Glomerular visceral epithelial cell (primary cell): Measurements from ENCODE around the gene ANKRD44.

Experiments
- DNase-seq: peaks from one replicate; pipeline ENCODE4 v3.0.0-alpha.2; 2016; ENCODE audit errors: extremely low spot score

Gene ANKRD44

DNA sequence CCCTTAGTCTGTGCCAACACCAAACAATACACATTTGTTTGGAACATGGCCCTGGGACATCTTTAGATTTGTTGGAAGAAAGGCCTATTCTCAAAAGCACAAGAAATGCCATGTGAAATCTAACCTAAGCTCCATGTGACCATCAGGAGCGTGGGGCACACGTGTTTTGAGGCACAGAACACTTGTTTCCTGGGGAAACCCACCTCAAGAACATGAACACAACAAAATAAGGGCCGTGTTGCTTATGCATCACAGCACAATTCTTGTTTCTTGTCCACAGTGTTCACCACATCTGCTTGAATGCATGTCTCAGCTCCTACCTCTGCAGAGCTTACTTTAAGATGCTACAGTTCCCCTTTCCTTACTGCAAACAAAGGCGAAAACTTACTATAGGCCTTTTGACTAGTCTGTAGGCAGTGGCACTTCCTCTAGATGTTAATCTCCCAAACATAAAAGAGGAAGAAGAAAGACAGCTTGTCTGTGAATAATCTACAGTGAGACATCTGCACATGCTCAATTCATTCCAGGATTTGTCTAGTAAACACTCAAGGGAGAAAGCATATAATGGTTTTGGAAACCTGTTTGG lies 165.0 kb downstream of the ANKRD44 start:
- no peak for DNase-seq

DNA sequence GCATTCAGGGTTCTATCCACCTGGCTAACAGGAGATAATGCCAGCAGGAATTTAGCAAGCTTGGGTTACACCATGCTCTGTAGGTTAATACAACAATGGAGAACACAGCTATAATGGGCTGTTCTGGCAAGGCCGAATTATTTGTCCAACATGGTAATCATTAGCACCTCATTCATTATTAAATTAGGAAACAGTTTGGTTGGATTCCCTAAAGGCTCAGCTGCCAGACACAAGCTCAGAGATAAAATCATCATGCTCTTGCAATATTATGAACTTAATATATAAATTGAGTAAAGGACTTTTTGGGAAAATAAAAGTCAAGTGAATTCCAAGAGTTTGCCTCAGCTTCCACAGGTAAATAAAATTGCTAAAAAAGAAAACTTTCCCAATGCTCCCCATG lies 166.4 kb downstream of the ANKRD44 start:
- DNase-seq = no peak

DNA sequence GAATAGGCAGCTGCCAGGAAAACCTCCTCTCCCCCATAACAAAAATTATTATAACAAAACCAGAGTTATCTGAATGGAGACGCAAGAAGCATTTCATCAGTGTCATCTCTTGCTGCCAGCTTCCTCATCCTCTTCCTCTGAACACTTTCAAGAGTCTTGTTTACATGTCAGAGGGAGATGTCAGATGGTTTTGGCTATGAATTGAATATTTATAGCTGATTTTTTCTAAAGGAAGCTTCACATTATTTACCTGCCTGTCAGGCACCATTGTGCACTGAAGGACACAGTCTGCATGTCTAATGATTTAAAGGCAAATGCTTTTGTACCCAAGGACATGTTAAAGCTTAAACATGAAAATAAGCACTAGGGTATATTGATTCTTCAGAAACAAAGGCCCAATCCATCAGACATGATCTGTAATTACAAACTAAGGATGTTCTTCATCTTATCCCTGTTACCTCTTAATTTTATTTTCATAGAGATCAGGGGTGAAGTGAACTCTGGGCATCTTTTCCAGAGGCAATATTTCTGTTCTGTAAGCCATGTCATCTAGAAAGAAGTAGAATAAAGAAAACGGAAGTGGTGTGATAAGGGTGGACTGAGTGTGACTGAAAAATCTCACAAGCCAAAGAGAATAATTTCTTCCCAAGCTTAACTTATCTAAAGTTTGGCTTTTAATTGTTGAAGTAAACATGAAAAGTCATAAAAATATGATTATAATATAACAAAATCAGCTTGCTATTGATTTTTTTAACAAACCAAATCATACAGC lies 168.7 kb downstream of the ANKRD44 start:
- DNase-seq = no peak

DNA sequence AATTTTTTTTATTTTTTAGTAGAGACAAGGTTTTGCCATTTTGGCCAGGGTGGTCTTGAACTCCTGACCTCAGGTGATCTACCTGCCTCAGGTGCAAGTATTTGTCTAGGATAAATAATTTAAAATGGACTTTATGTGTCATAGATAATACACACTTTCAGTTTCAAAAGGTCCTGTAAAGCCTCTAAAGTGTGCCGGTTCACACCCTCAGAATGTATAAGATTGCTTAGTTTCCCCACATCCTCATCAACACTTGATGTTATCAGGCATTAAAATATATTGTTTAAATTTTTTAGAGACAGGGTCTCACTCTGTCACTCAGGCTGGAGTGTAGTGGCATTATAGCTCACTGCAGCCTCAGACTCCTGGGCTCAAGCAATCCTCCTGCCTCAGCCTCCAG lies 170.5 kb downstream of the ANKRD44 start:
- DNase-seq = no peak

DNA sequence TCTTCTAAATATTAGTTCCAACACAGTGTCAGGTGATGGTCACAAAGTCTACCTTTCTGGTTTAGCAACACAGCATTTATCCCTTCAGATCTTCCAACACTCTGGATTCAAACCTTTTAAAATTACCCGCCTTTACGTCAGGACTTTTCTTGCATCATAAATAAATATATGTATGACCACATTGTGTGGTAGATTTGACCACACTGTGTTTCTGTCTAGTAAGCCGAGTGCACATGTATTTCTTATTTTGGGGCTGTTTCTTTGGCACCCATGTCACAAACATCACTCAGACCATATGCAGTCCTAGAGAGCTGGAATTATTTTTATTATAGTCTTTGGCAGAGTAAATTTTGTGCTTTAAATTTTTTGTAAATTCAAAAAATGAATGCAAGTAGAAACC lies 172.1 kb downstream of the ANKRD44 start:
- no peak for DNase-seq

GRCh38 chr2:197137826-197138477 lies 172.6 kb downstream of the ANKRD44 start:
- DNase-seq = peak; percentile 6

DNA sequence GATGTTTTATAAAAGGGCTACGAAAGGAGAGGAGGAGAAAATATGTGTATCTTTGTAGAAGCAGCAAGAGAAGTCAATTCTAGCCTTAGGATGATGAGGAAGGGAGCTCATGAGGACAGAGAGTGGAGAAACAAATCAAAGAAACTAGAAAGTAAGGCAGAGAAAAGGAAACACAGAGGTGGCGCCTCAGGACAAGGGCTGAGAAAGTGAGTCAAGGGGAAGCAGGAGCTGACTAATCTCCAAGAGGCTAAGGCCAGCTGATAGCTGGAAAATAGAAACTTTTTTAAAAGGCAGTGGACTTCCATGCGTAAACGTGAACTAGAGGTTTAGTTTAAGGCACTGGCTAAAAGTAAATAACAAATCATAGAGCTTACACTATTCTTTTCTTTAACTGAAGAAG lies 173.3 kb downstream of the ANKRD44 start:
- DNase-seq = peak; percentile 12

DNA sequence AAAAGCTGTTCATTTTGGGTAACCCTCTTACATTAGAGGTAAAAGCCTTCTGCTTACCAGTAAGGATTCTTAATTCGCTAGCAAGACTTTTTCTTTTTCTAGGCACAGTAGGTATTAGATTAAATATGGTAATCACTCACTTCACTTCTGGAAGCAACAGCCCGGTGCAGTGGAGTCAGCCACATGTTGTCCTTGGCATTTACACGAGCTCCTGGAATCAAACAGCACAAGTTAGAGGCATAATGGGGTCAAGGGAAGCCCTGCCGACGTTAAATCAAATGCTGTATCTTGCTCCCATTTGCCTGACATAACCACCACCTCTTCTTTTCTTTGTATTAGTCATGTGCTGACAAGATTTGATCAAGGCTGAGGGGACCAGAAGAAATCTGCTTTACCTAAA lies 174.1 kb downstream of the ANKRD44 start:
- DNase-seq = no peak

GRCh38 chr2:197135806-197136205 lies 174.8 kb downstream of the ANKRD44 start:
- no peak for DNase-seq

- DNase-seq = no peak
These were observed 176.4 kb downstream of the ANKRD44 start for GRCh38 chr2:197134206-197134605.

- no peak for DNase-seq
These were observed 179.1 kb downstream of the ANKRD44 start for GRCh38 chr2:197131558-197131855.

DNA sequence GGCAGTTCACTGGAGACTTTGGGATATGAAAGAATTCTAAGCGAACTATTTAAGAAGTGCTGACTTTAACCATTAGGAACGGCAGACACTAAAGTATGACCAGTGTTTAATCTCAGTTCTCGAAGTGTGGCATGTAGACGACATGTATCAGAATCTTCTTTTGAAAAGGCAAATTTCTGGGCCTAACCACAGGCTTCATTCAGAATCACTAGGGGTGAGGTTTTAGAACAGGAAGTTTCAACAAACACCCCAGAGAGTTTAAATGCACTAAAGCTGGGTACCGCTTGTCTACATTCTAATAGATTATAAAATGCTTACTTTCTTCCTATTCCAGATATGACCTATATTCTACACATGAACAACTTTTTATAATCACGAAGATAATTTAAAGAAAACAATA lies 180.3 kb downstream of the ANKRD44 start:
- DNase-seq = no peak

DNA sequence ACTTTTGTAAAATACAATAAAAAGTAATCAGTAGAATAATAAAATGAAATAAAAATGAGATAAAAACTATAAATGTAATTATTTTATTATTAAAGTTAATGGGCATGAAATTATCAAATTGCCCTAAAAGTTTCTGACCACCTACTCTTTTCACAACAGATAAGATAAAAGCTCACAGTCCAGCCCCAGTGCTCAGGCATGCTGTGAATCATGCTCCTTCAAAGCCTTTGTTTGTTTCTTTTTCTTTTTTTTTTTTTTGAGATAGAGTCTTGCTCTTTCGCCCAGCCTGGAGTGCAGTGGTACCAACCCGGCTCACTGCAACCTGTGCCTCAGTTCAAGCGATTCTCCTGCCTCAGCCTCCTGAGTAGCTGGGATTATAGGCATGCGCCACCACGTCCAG lies 181.7 kb downstream of the ANKRD44 start:
- no peak for DNase-seq

GRCh38 chr2:197128126-197128525 lies 182.5 kb downstream of the ANKRD44 start:
- no peak for DNase-seq

- no peak for DNase-seq
These were observed 183.8 kb downstream of the ANKRD44 start for GRCh38 chr2:197126630-197127352.

- DNase-seq = no peak
These were observed 185.8 kb downstream of the ANKRD44 start for GRCh38 chr2:197124639-197125390.

DNA sequence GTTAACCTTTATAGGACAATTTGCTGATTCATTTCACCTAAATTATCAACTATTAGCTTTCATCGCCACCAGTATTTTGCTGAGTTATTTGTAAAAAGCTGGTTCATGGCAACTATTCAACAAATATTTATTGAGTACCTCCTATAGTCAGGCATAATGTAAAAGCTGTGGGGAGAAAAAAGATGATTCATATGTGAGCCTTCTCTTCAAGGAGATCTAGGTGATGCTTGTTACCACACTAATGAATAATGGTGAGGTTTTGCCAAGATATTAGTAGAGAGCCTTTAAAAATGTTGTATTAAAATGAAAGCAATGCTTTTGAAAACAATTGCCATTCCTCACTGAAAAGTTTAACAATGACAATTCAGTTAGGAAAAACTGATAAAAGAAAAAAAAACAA lies 187.8 kb downstream of the ANKRD44 start:
- no peak for DNase-seq

- DNase-seq = no peak
These were observed 188.7 kb downstream of the ANKRD44 start for GRCh38 chr2:197121756-197122385.

GRCh38 chr2:197121255-197121654 lies 189.3 kb downstream of the ANKRD44 start:
- DNase-seq = no peak

GRCh38 chr2:197116306-197116879 lies 194.2 kb downstream of the ANKRD44 start:
- DNase-seq = no peak

DNA sequence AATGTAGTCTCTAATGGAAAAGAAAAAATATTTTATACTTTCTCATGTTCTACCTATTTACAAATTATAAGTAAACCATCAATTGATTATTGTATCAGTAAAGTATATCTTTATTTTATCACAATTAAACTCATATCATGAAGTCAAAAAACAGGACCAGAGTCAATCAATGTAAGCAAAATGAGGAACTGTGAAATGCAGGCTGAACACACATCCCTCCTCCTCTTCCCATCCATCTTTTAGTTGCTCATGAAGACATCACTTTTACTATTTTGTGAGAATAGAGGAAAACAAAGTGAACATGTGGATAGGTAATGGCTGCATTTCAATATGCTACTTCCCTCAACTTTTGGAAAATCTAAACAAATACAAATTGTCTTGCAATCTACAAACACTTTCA lies 195.3 kb downstream of the ANKRD44 start:
- no peak for DNase-seq
